ENCODE data around the gene FCHSD2.

DNA sequence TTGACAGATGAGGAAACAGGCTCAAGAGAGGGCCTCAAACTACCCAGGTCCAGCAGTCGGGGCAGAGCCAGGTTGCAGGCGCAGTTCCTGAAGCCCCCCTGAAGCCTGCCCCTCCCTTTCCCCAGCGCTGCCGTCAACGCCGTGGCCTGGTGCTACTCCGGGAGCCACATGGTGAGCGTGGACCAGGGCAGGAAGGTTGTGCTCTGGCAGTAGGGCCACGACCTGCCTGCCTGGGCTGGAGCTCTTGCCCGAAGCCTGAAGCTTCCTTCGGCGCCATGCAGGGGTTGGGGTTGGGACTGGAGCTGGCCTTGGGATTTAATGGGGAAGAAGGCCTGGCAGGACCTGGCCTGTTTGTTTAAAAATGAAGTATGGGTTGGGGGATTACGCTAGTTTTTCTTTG lies 312.9 kb downstream of the FCHSD2 start:
- TF ChIP-seq, protein P1, sequence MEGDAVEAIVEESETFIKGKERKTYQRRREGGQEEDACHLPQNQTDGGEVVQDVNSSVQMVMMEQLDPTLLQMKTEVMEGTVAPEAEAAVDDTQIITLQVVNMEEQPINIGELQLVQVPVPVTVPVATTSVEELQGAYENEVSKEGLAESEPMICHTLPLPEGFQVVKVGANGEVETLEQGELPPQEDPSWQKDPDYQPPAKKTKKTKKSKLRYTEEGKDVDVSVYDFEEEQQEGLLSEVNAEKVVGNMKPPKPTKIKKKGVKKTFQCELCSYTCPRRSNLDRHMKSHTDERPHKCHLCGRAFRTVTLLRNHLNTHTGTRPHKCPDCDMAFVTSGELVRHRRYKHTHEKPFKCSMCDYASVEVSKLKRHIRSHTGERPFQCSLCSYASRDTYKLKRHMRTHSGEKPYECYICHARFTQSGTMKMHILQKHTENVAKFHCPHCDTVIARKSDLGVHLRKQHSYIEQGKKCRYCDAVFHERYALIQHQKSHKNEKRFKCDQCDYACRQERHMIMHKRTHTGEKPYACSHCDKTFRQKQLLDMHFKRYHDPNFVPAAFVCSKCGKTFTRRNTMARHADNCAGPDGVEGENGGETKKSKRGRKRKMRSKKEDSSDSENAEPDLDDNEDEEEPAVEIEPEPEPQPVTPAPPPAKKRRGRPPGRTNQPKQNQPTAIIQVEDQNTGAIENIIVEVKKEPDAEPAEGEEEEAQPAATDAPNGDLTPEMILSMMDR (IDR thresholded peaks at IDR 0.05), result no peak
- TF ChIP-seq POLR2A (IDR thresholded peaks at IDR 0.05; ENCODE audit: low read depth) (no peak), EP300 (IDR thresholded peaks at IDR 0.05) (no peak), POLR2AphosphoS5 (IDR thresholded peaks at IDR 0.05) (no peak)
